Hepatocyte (in vitro differentiated cells): ENCODE data around the gene LDLRAD4.

ENCODE experiments used
- EZH2 ChIP-seq: fragments of 200-600 bp; sonication (generic); IDR thresholded peaks from 2 replicates; pipeline ENCODE4 v1.6.1; 2016; ENCODE audit warnings: antibody characterized with exemption, mild to moderate bottlenecking, borderline replicate concordance
- EZH2phosphoT487 ChIP-seq: fragments of 200-600 bp; sonication (generic); IDR thresholded peaks from one replicate; pipeline ENCODE4 v1.6.1; 2018; ENCODE audit warnings: antibody characterized with exemption, mild to moderate bottlenecking, low read depth, moderate library complexity; ENCODE audit not compliant: unreplicated experiment, severe bottlenecking
- TF ChIP-seq, protein P1 (sequence below): fragments of 200-600 bp; sonication (generic); IDR thresholded peaks from 2 replicates; pipeline ENCODE4 v1.5.1; 2016; ENCODE audit warnings: antibody characterized with exemption, mild to moderate bottlenecking; ENCODE audit not compliant: poor library complexity

- TF ChIP-seq, protein P1, sequence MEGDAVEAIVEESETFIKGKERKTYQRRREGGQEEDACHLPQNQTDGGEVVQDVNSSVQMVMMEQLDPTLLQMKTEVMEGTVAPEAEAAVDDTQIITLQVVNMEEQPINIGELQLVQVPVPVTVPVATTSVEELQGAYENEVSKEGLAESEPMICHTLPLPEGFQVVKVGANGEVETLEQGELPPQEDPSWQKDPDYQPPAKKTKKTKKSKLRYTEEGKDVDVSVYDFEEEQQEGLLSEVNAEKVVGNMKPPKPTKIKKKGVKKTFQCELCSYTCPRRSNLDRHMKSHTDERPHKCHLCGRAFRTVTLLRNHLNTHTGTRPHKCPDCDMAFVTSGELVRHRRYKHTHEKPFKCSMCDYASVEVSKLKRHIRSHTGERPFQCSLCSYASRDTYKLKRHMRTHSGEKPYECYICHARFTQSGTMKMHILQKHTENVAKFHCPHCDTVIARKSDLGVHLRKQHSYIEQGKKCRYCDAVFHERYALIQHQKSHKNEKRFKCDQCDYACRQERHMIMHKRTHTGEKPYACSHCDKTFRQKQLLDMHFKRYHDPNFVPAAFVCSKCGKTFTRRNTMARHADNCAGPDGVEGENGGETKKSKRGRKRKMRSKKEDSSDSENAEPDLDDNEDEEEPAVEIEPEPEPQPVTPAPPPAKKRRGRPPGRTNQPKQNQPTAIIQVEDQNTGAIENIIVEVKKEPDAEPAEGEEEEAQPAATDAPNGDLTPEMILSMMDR = no peak
- TF ChIP-seq EZH2 (no peak), EZH2phosphoT487 (no peak)
These were observed 278.2 kb downstream of the LDLRAD4 start for GRCh38 chr18:13496691-13497281.
